Glomerular endothelial cell (primary cell): ENCODE results near the gene NCOR1. TPM values are rescaled to one million over a fixed set of nuclear protein-coding genes. Genes with fewer than 3 reads are reported as not detected.
A peak's percentile ranks its signal among the peaks of the same experiment; 100 is the strongest.

ENCODE experiments used
- DNase-seq: peaks from one replicate; pipeline ENCODE4 v3.0.0-alpha.2; 2011; ENCODE audit warnings: low read depth, low spot score; ENCODE audit errors: extremely low read depth
- total RNA-seq: library from RNA; depleted of rRNA; stranded (reverse); fragments of >200 nt; gene quantifications from 2 replicates; pipeline ENCODE4 v1.2.3, GENCODE V29; 2015

NCOR1 gene
- total RNA-seq, 1 donor from 2014 or later: 107 TPM

DNA sequence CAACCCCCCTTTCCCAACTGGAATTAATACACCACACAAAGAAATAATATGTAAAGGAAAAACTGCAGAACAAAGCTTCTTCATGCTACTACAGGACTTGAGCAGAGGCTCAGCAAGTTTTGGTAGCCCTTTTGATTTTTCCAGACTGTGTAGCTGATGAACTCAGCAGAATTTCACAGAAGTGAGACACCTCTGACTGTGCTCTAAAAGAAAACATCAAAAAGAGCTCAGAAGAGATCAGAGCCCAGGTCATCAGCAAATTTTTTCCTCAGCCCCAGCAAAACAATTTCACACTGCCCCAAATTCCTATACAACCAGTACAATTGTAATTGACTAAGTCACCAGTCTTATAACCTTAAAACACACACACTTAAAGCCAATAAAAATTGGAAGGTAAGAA lies 177.7 kb downstream of the NCOR1 start:
- DNase-seq: no peak

DNA sequence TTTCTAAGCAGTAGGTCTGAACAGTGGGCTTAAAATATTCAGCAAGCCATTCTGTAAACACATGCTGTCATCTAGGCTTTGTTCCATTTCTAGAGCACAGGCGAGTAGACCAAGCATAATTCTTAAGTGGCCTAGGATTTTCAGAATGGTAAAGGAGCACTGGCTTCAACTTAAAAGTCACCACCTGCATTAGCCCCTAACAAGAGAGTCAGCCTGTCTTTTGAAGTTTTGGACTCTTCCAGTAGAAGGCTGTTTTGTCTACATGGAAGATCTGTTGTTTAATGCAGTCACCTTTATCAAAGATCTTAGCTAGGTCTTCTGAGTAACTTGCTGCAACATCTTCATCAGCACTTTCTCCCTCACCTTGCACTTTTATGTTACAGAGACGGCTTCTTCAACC lies 179.1 kb downstream of the NCOR1 start:
- no peak for DNase-seq

DNA sequence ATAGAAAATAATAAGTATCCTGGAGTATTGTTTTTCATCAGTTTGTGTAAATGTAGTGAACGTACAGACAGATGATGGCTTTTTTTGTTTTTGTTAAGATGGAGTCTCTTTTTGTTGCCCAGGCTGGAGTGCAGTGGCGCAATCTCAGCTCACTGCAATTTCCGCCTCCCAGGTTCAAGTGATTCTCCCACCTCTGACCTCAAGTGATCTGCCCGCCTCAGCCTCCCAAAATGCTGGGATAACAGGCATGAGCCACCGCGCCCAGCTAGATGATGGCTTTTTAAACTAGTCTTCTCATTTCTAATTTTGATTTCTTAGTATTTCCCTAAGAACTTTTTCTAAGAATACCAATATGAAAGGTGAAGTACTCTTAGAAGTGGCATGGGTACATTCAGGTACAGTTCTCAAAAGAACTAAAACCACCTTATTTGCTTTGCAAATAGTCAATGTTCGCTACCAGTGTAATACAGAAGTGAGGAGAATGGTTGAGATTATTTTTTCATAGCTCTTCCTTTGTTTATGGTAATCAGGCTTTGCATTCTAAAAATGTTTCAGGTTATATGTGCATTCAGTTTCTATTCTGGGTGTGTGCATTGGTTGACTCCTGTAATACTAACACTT lies 181.5 kb downstream of the NCOR1 start:
- no peak for DNase-seq

DNA sequence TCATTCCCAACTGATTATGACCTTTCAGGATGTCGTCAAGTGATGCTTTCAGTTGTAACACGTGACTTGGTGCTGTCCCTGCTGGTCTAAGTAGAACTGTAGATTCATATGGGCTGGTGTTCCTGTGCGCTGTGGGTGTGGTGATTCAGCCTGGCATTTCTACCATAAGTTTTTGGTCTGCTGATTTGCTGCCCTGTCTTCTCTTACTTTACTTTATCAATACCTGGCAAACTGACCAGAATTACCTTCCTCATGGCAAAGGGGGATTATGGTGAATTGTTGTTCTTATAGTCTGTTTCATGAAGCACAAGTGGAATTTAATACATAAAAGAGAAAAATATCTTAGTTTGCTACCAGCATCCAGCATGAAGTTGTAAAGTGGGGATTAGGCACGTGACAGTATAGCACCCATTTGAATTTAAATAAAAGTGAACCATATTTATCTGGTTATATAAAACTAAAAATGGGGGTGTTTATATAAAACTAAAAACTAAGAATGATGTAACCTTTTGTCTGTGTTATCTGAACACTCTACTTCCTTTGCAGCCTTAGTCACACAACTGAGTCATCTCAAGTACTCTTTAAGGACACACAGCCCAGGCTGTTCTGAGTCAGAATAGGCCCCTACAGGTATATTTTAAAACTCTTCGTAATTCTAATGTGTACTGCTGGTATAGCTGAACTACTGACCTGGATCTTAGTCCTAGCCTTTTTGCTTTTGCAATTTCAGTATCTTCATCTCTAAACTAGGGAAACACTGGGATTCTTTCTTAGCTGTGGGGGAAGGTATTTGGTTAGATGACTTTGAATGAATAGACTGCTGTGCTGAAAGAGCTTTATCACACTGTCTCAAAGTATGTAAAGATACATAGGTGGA lies 187.4 kb downstream of the NCOR1 start:
- DNase-seq: peak; percentile 80

DNA sequence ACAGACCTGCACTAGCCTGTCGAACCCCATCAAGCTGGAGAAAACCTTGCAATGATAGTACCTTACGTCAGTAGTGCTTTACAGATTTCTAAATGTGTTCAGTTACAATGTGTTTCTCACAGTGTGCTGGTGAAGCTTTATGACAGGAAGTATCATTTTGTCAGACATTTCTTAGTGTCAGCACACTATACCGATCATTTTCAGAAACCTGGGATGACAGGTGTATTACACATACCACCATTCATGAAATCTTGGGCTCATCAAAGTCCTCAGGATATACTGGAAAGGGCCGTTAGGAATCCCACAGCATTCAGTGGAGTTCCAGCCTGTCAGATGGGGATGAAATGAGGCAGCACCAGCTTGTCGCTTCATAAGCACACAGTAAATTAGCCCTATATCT lies 188.4 kb downstream of the NCOR1 start:
- DNase-seq: no peak

DNA sequence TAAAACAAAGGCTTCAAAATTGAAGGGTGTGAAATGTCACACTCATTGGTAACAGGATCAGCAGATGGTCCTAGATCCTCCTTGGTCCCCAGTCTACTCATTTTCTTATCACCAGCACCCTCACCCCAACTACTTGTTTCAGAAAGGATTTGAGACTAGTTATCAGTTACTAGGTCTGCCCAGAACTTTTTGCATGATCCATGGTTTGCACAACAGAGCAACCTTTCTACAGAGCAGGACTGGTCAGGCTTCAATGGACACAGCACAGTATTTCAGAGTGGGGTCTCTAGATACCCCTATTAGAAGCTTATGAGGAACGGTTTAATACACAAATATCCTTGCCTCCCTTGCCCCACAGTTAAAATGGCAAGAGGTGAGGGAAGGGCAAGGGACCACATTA lies 190.1 kb downstream of the NCOR1 start:
- no peak for DNase-seq

DNA sequence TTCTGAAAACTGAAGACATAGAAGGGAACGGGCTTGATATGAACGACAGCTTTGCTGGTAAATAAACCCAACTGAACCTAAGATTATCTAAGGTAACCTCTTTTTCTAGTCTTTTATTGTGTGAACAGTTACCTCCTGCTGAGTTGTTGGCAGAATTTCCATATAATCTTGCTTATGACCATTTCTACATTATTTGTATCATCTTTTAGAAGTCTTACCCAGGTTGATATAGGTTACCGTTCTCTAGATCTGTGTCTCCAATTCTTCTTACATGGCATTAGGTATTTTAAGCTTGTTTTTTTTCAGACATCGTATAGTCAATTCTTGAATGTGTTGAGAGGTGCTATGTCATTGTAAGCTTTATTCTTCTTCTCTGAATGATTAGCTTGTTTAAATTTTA lies 191.5 kb downstream of the NCOR1 start:
- DNase-seq: no peak

DNA sequence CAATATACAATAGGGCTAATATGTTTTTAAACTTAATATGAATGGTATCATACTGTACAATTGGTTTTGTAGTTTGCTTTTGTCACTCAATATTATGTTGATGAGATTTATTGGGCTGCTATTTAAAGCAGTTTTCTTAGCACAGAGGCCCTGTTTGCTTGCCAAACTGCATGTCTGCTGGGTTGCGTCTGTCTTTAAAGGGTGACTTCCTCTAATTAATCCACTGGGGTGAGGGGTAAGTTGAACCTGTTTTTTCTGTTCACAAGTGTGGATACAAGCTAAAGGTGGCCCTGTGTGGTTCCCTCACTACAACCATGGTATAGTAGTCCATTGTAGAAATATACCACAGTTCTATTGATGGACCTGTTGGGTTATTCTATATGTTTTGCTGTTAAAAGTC lies 196.0 kb downstream of the NCOR1 start:
- no peak for DNase-seq

DNA sequence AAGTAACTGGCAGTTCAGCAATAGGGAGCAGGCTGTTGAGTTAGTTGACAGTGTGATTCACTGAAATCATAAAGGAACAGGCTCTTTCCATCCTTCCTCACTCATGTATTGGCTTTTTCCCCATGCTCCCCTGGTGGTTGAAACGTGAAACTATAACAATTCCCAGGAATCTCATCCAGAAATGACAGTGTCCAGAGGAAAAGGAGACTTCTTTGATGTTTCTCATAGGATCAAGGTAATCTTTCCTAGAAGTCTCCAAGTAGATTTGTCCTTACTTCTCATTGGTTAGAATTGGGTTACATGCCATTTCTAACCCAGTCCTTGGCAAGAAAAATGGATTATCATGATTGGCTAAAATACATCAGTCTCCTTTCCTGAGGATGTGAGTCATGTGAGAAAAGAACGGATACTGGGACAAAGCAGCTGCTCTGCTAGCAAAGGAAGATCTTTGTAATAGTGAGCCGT lies 201.4 kb downstream of the NCOR1 start:
- DNase-seq: peak; percentile 94

DNA sequence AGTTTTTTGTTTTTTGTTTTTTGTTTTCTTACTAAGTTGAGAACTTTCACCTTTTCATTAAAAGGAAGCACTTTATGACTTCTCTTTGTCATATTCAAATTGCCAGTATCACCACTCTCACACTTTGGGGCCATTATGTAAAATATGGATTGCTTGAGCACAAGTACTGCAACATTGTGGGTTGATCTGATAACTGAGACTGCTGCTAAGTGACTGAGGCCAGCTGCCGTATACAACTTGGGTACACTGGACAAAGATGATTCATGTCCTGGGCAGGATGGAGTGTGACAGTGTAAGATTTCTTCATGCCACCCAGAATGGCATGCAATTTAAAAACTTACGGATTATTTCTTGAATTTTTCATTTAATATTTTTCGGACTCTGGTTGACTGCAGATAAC lies 207.9 kb downstream of the NCOR1 start:
- DNase-seq: no peak

DNA sequence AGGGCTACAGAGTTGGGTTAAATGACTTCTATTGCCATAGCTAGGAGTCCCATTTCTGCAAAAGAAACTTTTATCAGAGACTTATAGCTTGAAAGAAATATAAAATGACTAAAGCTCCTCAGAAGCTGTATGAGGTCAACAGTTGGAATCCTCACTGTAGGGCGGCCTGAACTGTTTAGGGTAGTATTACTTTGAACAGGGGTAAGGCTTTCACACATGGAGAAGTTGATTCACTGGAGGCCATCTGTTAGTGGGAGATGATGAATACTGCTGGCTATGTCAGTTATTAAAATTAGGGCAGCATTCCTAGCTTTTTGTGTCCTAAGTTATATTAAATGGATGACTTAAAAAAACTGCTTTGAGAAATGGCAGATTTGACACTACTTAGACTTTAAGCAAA lies 209.7 kb downstream of the NCOR1 start:
- no peak for DNase-seq

DNA sequence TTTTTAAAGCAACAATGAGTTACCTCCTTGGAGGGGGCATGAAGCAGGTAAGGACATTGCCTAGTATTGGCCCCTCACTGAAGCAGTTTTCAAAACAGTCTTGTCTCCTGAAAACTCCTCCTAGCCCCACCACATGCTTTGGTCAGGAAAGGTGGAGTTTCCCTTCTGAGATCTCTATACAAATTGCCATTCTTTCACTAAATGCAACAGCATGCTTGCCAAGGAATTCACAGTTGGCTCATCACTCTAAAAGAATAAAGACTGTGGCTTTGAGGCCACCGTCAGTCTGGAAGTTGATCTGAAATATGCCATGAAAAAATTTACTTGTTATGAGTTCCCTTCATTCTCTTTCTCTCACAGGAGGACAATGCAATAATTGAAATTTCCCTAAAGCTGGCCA lies 211.5 kb downstream of the NCOR1 start:
- DNase-seq: no peak

DNA sequence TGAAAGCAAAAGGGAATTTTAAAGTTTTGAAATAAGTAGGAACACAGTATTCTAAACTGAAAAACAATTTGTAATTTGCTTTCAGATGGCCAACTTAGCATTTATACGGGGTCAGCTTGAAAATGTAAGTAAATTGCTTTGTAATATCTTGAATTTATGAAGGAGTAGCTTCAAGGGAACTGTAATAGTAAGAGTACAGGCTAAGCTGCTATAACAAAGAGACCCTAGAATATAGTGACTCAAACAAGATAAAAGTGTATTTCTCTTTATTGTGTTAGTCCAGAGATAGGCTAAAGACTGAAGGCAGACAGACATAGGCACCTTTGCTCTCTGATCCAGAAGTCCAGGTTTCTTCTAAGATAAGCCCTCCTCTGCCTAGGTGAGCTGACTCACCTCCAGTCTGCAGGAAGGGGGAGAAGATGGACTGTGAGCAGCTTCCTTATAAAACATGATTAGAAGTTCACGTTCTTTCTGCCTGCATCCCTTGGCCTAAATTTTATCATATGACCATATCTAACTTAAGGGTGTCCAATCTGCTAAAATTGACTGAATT lies 212.6 kb downstream of the NCOR1 start:
- no peak for DNase-seq

DNA sequence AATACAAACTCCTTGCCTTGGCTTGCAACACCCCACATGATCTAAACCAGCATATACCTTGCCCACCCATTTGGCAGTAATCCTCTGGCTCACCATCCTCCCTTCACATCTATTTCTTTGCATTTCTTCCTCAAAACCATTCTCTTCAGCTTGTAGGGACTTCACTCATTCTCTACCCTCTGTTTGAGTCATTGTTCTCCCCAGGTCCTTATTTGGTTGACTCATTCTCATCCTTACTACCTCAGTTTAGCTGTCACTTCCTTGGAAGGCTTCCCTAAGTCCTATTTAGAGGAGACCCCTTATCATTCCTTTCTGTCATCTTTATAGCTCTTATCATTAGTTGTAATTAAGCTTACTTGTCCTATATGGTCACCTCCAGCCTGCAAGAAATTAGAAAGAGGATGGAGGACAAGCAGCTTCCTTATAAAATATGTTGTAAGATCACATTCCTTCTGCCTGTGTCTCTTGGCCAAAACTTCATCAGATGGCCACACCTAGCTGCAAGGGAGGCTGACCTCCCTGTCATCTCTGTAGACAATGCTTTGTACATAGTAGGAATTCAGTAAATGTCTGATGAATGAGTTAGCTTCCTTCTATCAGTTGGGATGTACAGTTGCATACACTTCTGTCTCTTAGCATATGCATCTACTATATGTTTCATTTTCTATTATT lies 214.0 kb downstream of the NCOR1 start:
- DNase-seq: no peak

DNA sequence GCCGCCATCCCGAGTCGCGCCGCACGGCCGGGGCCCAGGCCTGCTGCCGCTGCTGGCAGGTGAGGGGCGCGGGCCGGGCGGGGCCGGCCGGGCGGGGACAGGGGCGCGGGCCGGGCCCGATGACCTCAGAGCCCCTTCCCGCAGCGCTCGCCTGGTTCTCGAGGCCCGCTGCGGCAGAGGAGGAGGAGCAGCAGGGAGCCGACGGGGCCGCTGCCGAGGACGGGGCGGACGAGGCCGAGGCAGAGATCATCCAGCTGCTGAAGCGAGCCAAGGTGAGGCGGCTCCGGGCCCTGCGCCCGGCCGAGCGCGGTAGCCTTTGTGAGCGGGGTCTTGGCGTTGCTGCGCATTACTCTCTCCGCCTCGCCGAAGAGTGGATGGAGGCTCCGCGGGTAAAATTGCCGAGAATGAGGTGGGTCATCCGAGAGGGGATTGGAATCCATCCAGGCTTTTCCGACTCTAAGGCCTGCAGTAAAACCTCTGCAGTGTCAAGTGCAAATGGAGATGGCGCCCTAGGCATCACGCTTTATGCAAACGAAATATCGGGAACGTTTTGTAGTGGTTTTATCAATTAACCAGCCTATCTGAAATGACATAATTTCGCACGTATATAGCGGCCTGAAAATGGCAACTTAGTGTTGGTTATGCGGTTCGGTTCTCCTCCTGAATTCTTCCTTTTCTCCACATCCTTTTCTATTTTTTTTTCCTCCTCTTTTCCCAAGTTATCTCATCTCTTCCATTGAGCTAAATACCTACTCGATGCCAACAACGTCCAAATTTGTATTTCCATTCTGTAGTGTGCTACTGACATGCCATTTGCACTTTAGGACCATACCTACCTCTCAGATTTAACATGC lies 215.1 kb downstream of the NCOR1 start:
- DNase-seq: no peak

DNA sequence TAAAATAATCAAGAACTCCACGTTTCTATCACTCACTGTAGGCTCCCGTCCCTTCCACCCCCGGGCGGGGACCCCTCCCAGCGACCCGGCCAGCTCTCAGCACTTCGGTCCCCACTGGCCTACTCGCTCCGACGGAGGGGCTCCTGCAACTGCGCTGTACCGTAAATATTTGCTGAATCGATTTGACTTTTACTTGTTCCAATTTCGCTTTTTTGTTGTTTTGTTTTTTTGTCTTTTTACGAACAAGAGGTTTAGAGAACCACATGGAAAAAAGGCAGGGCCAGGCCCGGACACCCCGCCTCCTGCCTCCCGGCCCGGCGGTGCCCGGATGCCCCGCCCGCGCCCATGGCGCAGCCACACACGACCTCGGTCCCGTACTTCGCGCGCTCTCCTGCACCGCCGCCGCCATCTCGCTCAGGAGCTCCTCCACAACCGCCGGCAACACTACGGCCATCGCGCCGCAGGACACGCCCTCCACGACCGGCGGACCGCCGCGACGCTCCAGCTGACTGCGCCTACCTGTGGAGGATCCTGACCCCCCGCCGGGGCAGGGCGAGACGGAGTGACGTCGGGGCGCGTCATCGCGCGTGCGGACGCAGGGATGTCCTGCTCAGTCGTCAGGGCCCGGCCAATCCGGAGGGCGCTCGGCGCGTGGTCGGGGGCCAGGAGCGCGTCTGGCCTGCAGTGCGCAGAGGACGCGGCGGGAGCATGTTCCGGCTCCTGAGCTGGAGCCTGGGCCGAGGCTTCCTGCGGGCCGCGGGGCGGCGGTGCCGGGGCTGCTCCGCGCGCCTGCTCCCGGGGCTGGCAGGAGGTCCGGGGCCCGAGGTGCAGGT lies 216.0 kb downstream of the NCOR1 start, which contains the start of the genes TTC19 and ZSWIM7:
Gene TTC19 (plus strand): TSS at position 684 of the 833 bp plus-strand sequence. CDS start 25 bp downstream, at position 709.
Gene ZSWIM7 (minus strand): TSS at position 564 of the 833 bp plus-strand sequence. CDS start 110 bp downstream, at position 454.
- DNase-seq: no peak

DNA sequence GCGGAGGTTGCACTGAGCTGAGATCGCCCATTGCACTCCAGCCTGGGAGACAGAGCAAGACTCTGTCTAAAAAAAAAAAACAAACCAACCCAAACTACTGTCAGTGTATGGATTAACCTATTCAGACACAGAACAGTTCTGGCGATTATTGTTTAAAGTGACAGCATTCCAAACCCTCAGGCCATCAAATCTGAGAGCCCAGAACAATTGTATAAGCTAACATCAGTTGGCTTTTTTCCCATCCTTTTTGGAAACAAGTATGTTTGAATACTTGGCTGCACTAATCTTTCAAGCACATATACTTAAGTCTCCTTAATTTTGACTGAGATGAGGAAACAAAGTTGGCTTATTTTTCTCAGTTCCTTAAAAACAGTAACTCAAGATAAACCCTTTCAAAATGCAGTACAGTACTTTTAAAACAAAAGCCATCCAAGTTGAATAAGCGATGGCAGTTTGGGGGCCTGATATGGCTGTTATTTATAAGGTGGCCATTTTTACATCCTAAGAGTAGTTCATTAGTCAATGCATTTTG lies 217.2 kb downstream of the NCOR1 start:
- DNase-seq: no peak

DNA sequence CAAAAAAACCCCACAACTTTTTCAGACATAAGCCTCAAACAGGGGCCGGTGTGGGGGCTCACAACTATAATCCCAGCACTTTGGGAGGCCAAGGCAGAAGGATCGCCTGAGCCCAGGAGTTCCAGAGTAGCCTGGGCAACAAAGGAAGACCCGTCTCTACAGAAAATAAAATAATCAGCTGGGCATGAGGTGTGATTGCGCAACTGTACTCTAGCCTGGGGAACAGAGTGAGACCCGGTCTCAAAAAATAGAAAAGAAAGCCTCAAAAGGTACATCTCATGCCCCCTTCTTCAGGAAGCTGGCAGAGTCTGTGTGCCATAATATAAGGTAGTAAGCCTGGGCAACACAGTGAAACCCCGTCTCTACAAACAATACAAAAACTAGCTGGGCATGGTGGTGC lies 219.0 kb downstream of the NCOR1 start:
- no peak for DNase-seq
